Cardiac muscle cell (in vitro differentiated cells and primary cell): ENCODE measurements around the gene ATG9B. TPM values are rescaled to one million over a fixed set of nuclear protein-coding genes. Genes with fewer than 3 reads are reported as not detected.

Experiments
- DNase-seq, 2 donors: peaks; one replicate each; pipeline versions ENCODE4 v3.0.0 to v3.0.0-alpha.2; 2010 to 2017; ENCODE audit warnings: low read depth in 1 of 2, low spot score in 1 of 2
- H3K27ac ChIP-seq: fragments of 200-600 bp; sonication (generic); 2 replicates; pipeline ENCODE4 v1.5.1; 2016
- H3K27me3 ChIP-seq: fragments of 200-600 bp; sonication (generic); 2 replicates; pipeline ENCODE4 v1.6.0; 2016; ENCODE audit warnings: control low read depth
- H3K36me3 ChIP-seq: fragments of 200-600 bp; sonication (generic); 2 replicates; pipeline ENCODE4 v1.5.1; 2016; ENCODE audit warnings: control low read depth
- H3K4me1 ChIP-seq: fragments of 200-600 bp; sonication (generic); 2 replicates; pipeline ENCODE4 v1.8.1; 2017; ENCODE audit warnings: low read depth, mild to moderate bottlenecking, mixed run types
- H3K4me3 ChIP-seq: fragments of 200-600 bp; sonication (generic); 2 replicates; pipeline ENCODE4 v1.5.1; 2016; ENCODE audit warnings: mild to moderate bottlenecking
- H3K9me3 ChIP-seq: fragments of 200-600 bp; sonication (generic); 2 replicates; pipeline ENCODE4 v1.5.1; 2017; ENCODE audit warnings: low read depth, mild to moderate bottlenecking, control low read depth
- CTCF ChIP-seq: IDR thresholded peaks from 2 replicates; pipeline ENCODE4 v1.5.1; 2012; ENCODE audit warnings: low read depth, mild to moderate bottlenecking, low read length
- polyA plus RNA-seq: library from polyadenylated mRNA; unstranded; fragments of >200 nt; fragmentation: Nextera tagmentation; extraction: Ambion mirVana; gene quantifications from 2 replicates; pipeline ENCODE4 v1.2.1, GENCODE V29; 2016
- total RNA-seq: library from RNA; depleted of rRNA; stranded (reverse); fragments of >200 nt; gene quantifications from 2 replicates; pipeline ENCODE4 v1.2.3, GENCODE V29; 2016

The ATG9B gene
- total RNA-seq (7.1 and 8.4 TPM in 2 replicates), polyA plus RNA-seq (13.0 and 22.7 TPM in 2 replicates)

GRCh38 chr7:151024435-151025056 lies at the start of gene ATG9B:
TSS of gene ATG9B (minus strand) at chr7:151024494. CDS start at chr7:151024423, 71 bp downstream.
- Histone ChIP-seq H3K4me3 (no peak within 1 kb of the TSS), H3K36me3 (no peaks in the 10 kb centered on the region), H3K27ac (no peak within 1 kb of the TSS), H3K4me1 (peaks cover 28% of the 10 kb centered on the region), H3K27me3 (no peaks in the 10 kb centered on the region), H3K9me3 (no peaks in the 10 kb centered on the region)
- TF ChIP-seq CTCF, result no peak
- DNase-seq, result no peak

GRCh38 chr7:151073990-151074389 lies 49.7 kb upstream of the ATG9B start:
- no peaks in the 10 kb centered on the region for H3K9me3 ChIP-seq
- H3K36me3 ChIP-seq, result peaks cover 42% of the 10 kb centered on the region
- no peak overlapping the region for H3K4me3 ChIP-seq
- H3K4me1 ChIP-seq, result no peaks in the 10 kb centered on the region
- no peaks in the 10 kb centered on the region for H3K27me3 ChIP-seq
- H3K27ac ChIP-seq, result no peak overlapping the region
- DNase-seq, result no peak
- no peak for TF ChIP-seq CTCF

- no peaks in the 10 kb centered on the region for H3K4me1 ChIP-seq
- no peaks in the 10 kb centered on the region for H3K27me3 ChIP-seq
- no peak for DNase-seq
- no peak overlapping the region for H3K27ac ChIP-seq
- no peak for TF ChIP-seq CTCF
- H3K36me3 ChIP-seq, result peaks cover 64% of the 10 kb centered on the region
- no peaks in the 10 kb centered on the region for H3K9me3 ChIP-seq
- H3K4me3 ChIP-seq, result no peak overlapping the region
Measured at GRCh38 chr7:151071032-151071866, 47.0 kb upstream of the ATG9B start.

- no peak for DNase-seq
- no peak overlapping the region for H3K4me3 ChIP-seq
- no peaks in the 10 kb centered on the region for H3K4me1 ChIP-seq
Measured at GRCh38 chr7:151070574-151070960, 46.3 kb upstream of the ATG9B start.

More at GRCh38 chr7:151070574-151070960, 46.3 kb upstream of the ATG9B start:
- Histone ChIP-seq H3K27me3 (no peaks in the 10 kb centered on the region), H3K9me3 (no peaks in the 10 kb centered on the region), H3K27ac (no peak overlapping the region), H3K36me3 (peaks cover 65% of the 10 kb centered on the region)
- no peak for TF ChIP-seq CTCF
